ENCODE data around the gene TMEM269.

TMEM269 gene

DNA sequence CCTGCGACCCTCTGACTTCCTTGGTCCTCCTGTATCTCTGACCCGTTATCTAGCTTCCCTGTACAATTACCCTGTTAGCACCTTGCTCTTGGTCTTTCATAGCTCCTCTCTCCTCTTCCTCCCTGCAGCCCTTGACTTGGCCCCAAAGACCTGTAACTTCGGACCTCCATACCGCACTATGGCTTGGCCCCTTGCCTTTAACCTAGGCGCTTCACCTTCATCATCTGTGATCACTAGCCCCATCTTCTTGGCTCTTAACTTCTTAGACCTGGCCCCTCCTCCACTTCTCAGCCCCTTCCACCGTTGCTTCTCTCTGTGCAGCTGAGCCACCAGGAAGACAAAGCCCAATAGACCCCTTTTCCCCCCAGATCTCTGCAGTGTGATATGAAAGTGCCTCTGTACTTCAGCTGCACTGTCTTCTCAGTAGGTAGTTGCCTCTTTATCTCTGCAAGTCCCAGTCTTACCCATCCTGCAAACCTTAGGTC lies 62.4 kb downstream of the TMEM269 start:
- Mint-ChIP-seq H3K27ac (peak overlapping the region; percentile 81), H3K36me3 (ENCODE audit: low read depth) (peaks cover 55% of the 10 kb centered on the region), H3K9me3 (no peaks in the 10 kb centered on the region), H3K27me3 (no peaks in the 10 kb centered on the region), H3K4me1 (ENCODE audit: low read depth) (peaks cover 39% of the 10 kb centered on the region), H3K4me3 (peak overlapping the region; percentile 86)
- intact Hi-C loops (cut with micrococcal nuclease), result no loop called here

DNA sequence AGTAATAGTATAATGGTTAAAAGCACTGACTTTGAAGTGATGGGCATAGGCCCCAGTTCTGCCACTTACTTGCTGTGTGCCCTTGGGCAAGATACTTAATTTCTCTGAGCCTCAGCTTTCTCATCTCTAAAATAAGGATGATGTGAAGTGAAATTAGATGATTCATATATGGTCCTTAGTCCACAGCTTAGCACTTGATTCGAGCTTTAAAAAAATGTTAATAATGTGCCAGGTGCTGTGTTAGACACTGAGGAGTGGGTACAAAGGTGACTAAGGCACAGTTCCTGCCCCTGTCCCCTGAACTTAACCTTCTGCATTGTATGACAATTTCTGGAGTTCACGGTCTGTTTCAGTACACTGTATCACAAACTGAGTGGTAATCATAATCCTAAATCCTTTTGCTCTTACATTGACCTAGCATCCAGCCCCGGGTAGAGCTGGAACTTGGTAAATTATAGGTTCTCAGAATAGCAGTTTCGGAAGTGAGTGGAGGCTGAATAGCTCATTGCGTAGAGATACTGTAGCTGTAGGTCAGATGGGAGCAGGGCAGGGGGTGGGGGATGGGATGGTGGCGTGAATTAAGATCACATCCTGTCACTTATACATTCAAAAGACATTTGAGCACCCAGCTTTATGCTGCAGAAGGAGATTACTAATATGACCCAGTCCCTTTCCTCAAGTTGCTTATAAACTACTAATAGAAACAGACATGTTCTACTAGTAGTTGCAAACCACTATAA lies 63.1 kb downstream of the TMEM269 start:
- Mint-ChIP-seq H3K27me3 (no peaks in the 10 kb centered on the region), H3K4me1 (ENCODE audit: low read depth) (peaks cover 39% of the 10 kb centered on the region), H3K4me3 (peak overlapping the region; percentile 86), H3K27ac (peak overlapping the region; percentile 81), H3K9me3 (no peaks in the 10 kb centered on the region), H3K36me3 (ENCODE audit: low read depth) (peaks cover 48% of the 10 kb centered on the region)
- intact Hi-C loops (cut with micrococcal nuclease), result no loop called here

DNA sequence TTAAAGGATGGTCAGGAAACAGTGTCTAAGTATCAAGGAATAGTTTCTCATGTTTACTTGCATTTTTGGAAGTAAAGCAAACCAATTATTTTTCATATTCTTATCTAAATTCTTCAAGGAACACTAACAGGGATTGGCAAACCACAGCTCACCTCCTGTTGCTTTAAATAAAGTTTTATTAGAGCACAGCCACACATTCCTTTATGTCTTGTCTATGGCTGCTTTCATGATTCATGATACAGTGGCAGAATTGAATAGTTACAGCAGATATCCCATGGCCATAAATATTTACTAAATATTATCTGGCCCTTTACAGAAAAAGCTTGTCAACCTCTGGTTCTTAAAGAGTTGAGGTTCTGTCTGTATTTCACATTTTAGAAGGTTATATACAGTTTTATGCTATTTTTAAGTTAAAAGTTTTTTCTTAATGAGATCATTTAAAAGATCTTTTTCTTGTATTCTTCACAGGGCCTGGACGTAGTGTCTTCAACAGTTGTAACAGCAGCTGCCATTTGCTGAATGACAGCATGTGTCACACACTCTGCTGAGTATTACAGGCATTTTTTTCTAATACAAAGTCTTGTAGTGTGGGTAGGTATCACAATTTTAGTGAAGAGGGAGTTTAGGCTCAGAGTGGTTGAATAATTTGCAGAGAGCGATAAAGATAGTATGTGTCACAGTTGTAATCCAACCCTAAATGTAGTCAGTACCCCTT lies 64.2 kb downstream of the TMEM269 start:
- Mint-ChIP-seq H3K27me3 (no peaks in the 10 kb centered on the region), H3K9me3 (no peaks in the 10 kb centered on the region), H3K4me3 (no peak overlapping the region), H3K27ac (no peak overlapping the region), H3K4me1 (ENCODE audit: low read depth) (peaks cover 39% of the 10 kb centered on the region), H3K36me3 (ENCODE audit: low read depth) (peaks cover 39% of the 10 kb centered on the region)
- intact Hi-C loops (cut with micrococcal nuclease), result no loop called here

DNA sequence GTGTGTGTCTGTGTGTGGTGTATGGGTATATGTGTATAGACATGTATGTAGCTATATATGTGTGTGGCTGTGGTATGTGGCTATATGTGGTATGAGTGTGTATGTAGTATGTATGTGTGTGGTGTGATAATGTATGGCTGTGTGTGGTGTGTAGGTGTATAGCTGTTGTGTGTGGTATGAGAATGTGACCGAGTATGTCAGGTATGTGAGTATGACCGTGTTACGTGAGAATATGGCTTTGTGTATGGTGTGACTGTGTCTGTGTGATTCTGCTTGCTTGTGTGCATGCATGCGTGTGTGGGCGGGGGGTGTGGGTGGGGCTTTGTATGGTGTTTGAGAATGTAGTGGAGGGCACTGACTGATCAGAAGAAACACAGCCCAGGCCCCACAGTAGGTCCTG lies 65.2 kb downstream of the TMEM269 start:
- no peak overlapping the region for H3K4me3 Mint-ChIP-seq

More for the DNA sequence above, 65.2 kb downstream of the TMEM269 start:
- H3K9me3 Mint-ChIP-seq, result peaks cover 2% of the 10 kb centered on the region
- no peak overlapping the region for H3K27ac Mint-ChIP-seq
- no peaks in the 10 kb centered on the region for H3K27me3 Mint-ChIP-seq
- H3K36me3 Mint-ChIP-seq (ENCODE audit: low read depth), result peaks cover 39% of the 10 kb centered on the region
- peaks cover 33% of the 10 kb centered on the region for H3K4me1 Mint-ChIP-seq (ENCODE audit: low read depth)
- intact Hi-C loops (cut with micrococcal nuclease), result loop anchor here (5.0 kb wide), 1 partner anchor 492 kb away; no protein-coding TSS in a partner anchor
